Trophoblast cell (in vitro differentiated cells and primary cell): ENCODE data around the gene HRCT1.

ENCODE experiments used
- DNase-seq, 2 donors: peaks; one replicate each; pipeline ENCODE4 v3.0.0-alpha.2; 2016
- H2AFZ ChIP-seq: 2 replicates; pipeline ENCODE4 v1.6.1; 2013; ENCODE audit warnings: low read length, moderate library complexity, mild to moderate bottlenecking; ENCODE audit not compliant: insufficient read depth, poor library complexity
- H2AK5ac ChIP-seq: 2 replicates; pipeline ENCODE4 v1.6.1; 2013; ENCODE audit warnings: mild to moderate bottlenecking, low read length
- H2BK120ac ChIP-seq: 2 replicates; pipeline ENCODE4 v1.6.1; 2013; ENCODE audit warnings: low read length, mild to moderate bottlenecking, moderate library complexity; ENCODE audit not compliant: insufficient read depth, poor library complexity
- H2BK12ac ChIP-seq: 2 replicates; pipeline ENCODE4 v1.6.1; 2013; ENCODE audit warnings: mild to moderate bottlenecking, low read length, moderate library complexity
- H2BK5ac ChIP-seq: 2 replicates; pipeline ENCODE4 v1.6.1; 2013; ENCODE audit warnings: low read length, low read depth, moderate library complexity, mild to moderate bottlenecking; ENCODE audit not compliant: poor library complexity
- H3K14ac ChIP-seq: 2 replicates; pipeline ENCODE4 v1.6.1; 2013; ENCODE audit warnings: mild to moderate bottlenecking, low read length
- H3K18ac ChIP-seq: 2 replicates; pipeline ENCODE4 v1.6.1; 2013; ENCODE audit warnings: mild to moderate bottlenecking, low read length
- H3K23ac ChIP-seq: 2 replicates; pipeline ENCODE4 v1.6.1; 2013; ENCODE audit warnings: low read length
- H3K27ac ChIP-seq: 2 replicates; pipeline ENCODE4 v1.5.1; 2013; ENCODE audit warnings: low read depth, mild to moderate bottlenecking, inconsistent platforms, low read length, moderate library complexity
- H3K27me3 ChIP-seq: 2 replicates; pipeline ENCODE4 v1.6.1; 2013; ENCODE audit warnings: inconsistent platforms, mild to moderate bottlenecking, low read length, moderate library complexity; ENCODE audit not compliant: insufficient read depth
- H3K36me3 ChIP-seq, 2 experiments: 1 replicate in 1 of 2; 2 replicates in 1 of 2; pipeline ENCODE4 v1.6.1; 2013; ENCODE audit warnings: low read length in 2 of 2, mild to moderate bottlenecking in 2 of 2, moderate library complexity in 1 of 2; ENCODE audit not compliant: insufficient read depth in 2 of 2, control insufficient read depth in 1 of 2
- H3K4ac ChIP-seq: 2 replicates; pipeline ENCODE4 v1.6.1; 2013; ENCODE audit warnings: low read depth, mild to moderate bottlenecking, low read length, moderate library complexity
- H3K4me1 ChIP-seq, 2 experiments: 1 replicate in 1 of 2; 2 replicates in 1 of 2; pipeline ENCODE4 v1.6.1; 2013; ENCODE audit warnings: low read length in 2 of 2, mild to moderate bottlenecking in 2 of 2, moderate library complexity in 1 of 2; ENCODE audit not compliant: insufficient read depth in 2 of 2, control insufficient read depth in 1 of 2
- H3K4me2 ChIP-seq: 2 replicates; pipeline ENCODE4 v1.6.1; 2013; ENCODE audit warnings: inconsistent platforms, mild to moderate bottlenecking, low read length, moderate library complexity
- H3K4me3 ChIP-seq: 2 replicates; pipeline ENCODE4 v1.5.1; 2013; ENCODE audit warnings: mild to moderate bottlenecking, low read depth, low read length, inconsistent platforms
- H3K79me1 ChIP-seq: one replicate; pipeline ENCODE4 v1.6.1; 2013; ENCODE audit warnings: low read length
- H3K79me2 ChIP-seq: 2 replicates; pipeline ENCODE4 v1.6.1; 2013; ENCODE audit warnings: low read length, mild to moderate bottlenecking; ENCODE audit not compliant: control insufficient read depth, insufficient read depth, poor library complexity
- H3K9ac ChIP-seq: 2 replicates; pipeline ENCODE4 v1.6.1; 2013; ENCODE audit warnings: mild to moderate bottlenecking, low read length
- H3K9me3 ChIP-seq: 2 replicates; pipeline ENCODE4 v1.6.1; 2013; ENCODE audit warnings: low read depth, mild to moderate bottlenecking, control low read depth, inconsistent platforms, low read length; ENCODE audit not compliant: insufficient read depth
- H4K12ac ChIP-seq: 2 replicates; pipeline ENCODE4 v1.6.1; 2013; ENCODE audit warnings: low read depth, mild to moderate bottlenecking, low read length, moderate library complexity
- H4K8ac ChIP-seq: 2 replicates; pipeline ENCODE4 v1.6.1; 2013; ENCODE audit warnings: low read depth, mild to moderate bottlenecking, low read length, moderate library complexity
- H4K91ac ChIP-seq: one replicate; pipeline ENCODE4 v1.6.1; 2013; ENCODE audit warnings: low read depth, mild to moderate bottlenecking, low read length, moderate library complexity
- WGBS: extraction: QIAGEN DNeasy Blood & Tissue Kit; methylation state at CpG from one replicate; pipeline ENCODE4 v1.1.7; 2013; ENCODE audit warnings: missing lambda C conversion rate; ENCODE audit not compliant: insufficient read length, insufficient coverage; ENCODE audit errors: extremely low coverage; 5-methylcytosine and 5-hydroxymethylcytosine counted together

HRCT1 gene

GRCh38 chr9:35909687-35910612, 3.9 kb downstream of the HRCT1 start:
- Histone ChIP-seq H3K36me3 (no peaks in the 10 kb centered on the region), H3K79me1 (peaks cover 23% of the 10 kb centered on the region), H2BK12ac (peak overlapping the region; percentile 74), H3K4ac (no peak overlapping the region), H2BK120ac (no peak overlapping the region), H3K14ac (peak overlapping the region; percentile 32), H3K9me3 (peaks cover 2% of the 10 kb centered on the region), H3K4me1 (peaks cover 42 to 57% of the 10 kb centered on the region in 2 experiments), H3K18ac (peak overlapping the region; percentile 32), H3K23ac (no peak overlapping the region), H3K9ac (no peak overlapping the region), H4K12ac (no peak overlapping the region), H3K79me2 (peaks cover 3% of the 10 kb centered on the region), H4K91ac (peak overlapping the region; percentile 67), H3K4me2 (no peak overlapping the region), H3K4me3 (no peak overlapping the region), H4K8ac (peak overlapping the region; percentile 42), H3K27ac (no peak overlapping the region), H2BK5ac (no peak overlapping the region), H3K27me3 (no peaks in the 10 kb centered on the region), H2AFZ (no peak overlapping the region), H2AK5ac (peak overlapping the region; percentile 21)
- WGBS = no CpG with 5 or more reads among the region's 34 CpGs
- DNase-seq = no peak

GRCh38 chr9:35910613-35911359, 4.8 kb downstream of the HRCT1 start:
- peak; percentile 43 to 70 for DNase-seq
- Histone ChIP-seq H3K36me3 (no peaks in the 10 kb centered on the region), H4K91ac (peak overlapping the region; percentile 67), H4K8ac (no peak overlapping the region), H3K9ac (no peak overlapping the region), H3K79me2 (peaks cover 3% of the 10 kb centered on the region), H3K4me3 (no peak overlapping the region), H3K23ac (no peak overlapping the region), H2BK5ac (no peak overlapping the region), H2BK12ac (peak overlapping the region; percentile 4), H3K4ac (no peak overlapping the region), H2BK120ac (no peak overlapping the region), H3K14ac (peak overlapping the region; percentile 1), H2AFZ (no peak overlapping the region), H3K9me3 (peaks cover 2% of the 10 kb centered on the region), H3K4me2 (no peak overlapping the region), H3K18ac (no peak overlapping the region), H3K27ac (no peak overlapping the region), H2AK5ac (peak overlapping the region; percentile 21), H3K27me3 (no peaks in the 10 kb centered on the region), H4K12ac (no peak overlapping the region), H3K79me1 (peaks cover 23% of the 10 kb centered on the region), H3K4me1 (peaks cover 36 to 49% of the 10 kb centered on the region in 2 experiments)
- WGBS = no CpG with 5 or more reads among the region's 14 CpGs

- Histone ChIP-seq H3K14ac (no peak overlapping the region), H3K79me2 (peaks cover 3% of the 10 kb centered on the region), H4K91ac (no peak overlapping the region), H4K12ac (no peak overlapping the region), H3K79me1 (peaks cover 23% of the 10 kb centered on the region), H3K27me3 (no peaks in the 10 kb centered on the region), H3K4me3 (no peak overlapping the region), H3K9me3 (peaks cover 2% of the 10 kb centered on the region), H3K4ac (no peak overlapping the region), H2AFZ (no peak overlapping the region), H2BK12ac (no peak overlapping the region), H2BK120ac (no peak overlapping the region), H3K27ac (no peak overlapping the region), H3K4me2 (no peak overlapping the region), H2BK5ac (no peak overlapping the region), H3K9ac (no peak overlapping the region), H2AK5ac (no peak overlapping the region), H4K8ac (no peak overlapping the region), H3K23ac (no peak overlapping the region), H3K18ac (no peak overlapping the region), H3K36me3 (no peaks in the 10 kb centered on the region), H3K4me1 (peaks cover 32 to 42% of the 10 kb centered on the region in 2 experiments)
- no peak for DNase-seq
- no CpG with 5 or more reads among the region's 10 CpGs for WGBS
Observed at GRCh38 chr9:35911690-35912089, 5.7 kb downstream of the HRCT1 start.

- Histone ChIP-seq H4K8ac (no peak overlapping the region), H2BK12ac (no peak overlapping the region)
- WGBS = no CpG with 5 or more reads among the region's 10 CpGs
Observed at GRCh38 chr9:35912791-35913400, 6.9 kb downstream of the HRCT1 start.

More at GRCh38 chr9:35912791-35913400, 6.9 kb downstream of the HRCT1 start:
- no peak for DNase-seq
- Histone ChIP-seq H3K79me1 (peaks cover 16% of the 10 kb centered on the region), H2AFZ (no peak overlapping the region), H3K4me2 (no peak overlapping the region), H3K27ac (no peak overlapping the region), H3K79me2 (peaks cover 2% of the 10 kb centered on the region), H3K9ac (no peak overlapping the region), H4K91ac (no peak overlapping the region), H3K4me3 (no peak overlapping the region), H3K14ac (no peak overlapping the region), H3K4ac (no peak overlapping the region), H4K12ac (no peak overlapping the region), H2BK5ac (no peak overlapping the region), H2BK120ac (no peak overlapping the region), H3K27me3 (no peaks in the 10 kb centered on the region), H3K36me3 (no peaks in the 10 kb centered on the region), H3K23ac (no peak overlapping the region), H3K4me1 (peaks cover 22 to 30% of the 10 kb centered on the region in 2 experiments), H3K18ac (no peak overlapping the region), H3K9me3 (peaks cover 2% of the 10 kb centered on the region), H2AK5ac (no peak overlapping the region)
